ENCODE measurements around the gene OTUD4. TPM values are rescaled to one million over a fixed set of nuclear protein-coding genes. Genes with fewer than 3 reads are reported as not detected.
A peak's percentile ranks its signal among the peaks of the same experiment; 100 is the strongest.

Gene OTUD4
- total and polyA plus RNA-seq, 9 of the 15 experiments (the other 6 are each of a cell fraction or from before 2014, with no cell fraction given) = 4.2 to 29.0 (median 24.8) TPM

GRCh38 chr4:145180298-145181090, at the start of gene OTUD4 (continued):
- TF ChIP-seq SP2 (IDR thresholded peaks at IDR 0.05; ENCODE audit: extremely low read depth, low read depth, low read length, poor library complexity, severe bottlenecking) (no peak), RERE (CRISPR knock-in tag; IDR thresholded peaks at IDR 0.05; ENCODE audit: borderline replicate concordance) (no peak), SMARCC2 (IDR thresholded peaks at IDR 0.05; ENCODE audit: low read depth) (no peak), DLX4 (CRISPR knock-in tag; IDR thresholded peaks at IDR 0.05) (no peak), MYC (IDR thresholded peaks at IDR 0.05; ENCODE audit: low read depth, low read length) (0 out of 2 replicates have a peak, but pooled peaks have one; percentile 25), MYC (CRISPR knock-in tag; IDR thresholded peaks at IDR 0.05; ENCODE audit: borderline replicate concordance, low read depth) (peak; percentile 84; the same call in 1 of the 2 replicates), ELK1 (CRISPR knock-in tag; IDR thresholded peaks at IDR 0.05) (no peak), NCOA1 (IDR thresholded peaks at IDR 0.05; ENCODE audit: low read depth) (no peak), ZNF589 (CRISPR knock-in tag; IDR thresholded peaks at IDR 0.05; ENCODE audit: low read depth) (no peak), GATAD2A (IDR thresholded peaks at IDR 0.05) (no peak), ELF2 (CRISPR knock-in tag; IDR thresholded peaks at IDR 0.05) (no peak), ZHX1 (conservative IDR thresholded peaks at IDR 0.05; ENCODE audit: low read length) (no peak), NFE2L1 (tag; IDR thresholded peaks at IDR 0.05; ENCODE audit: borderline replicate concordance, low read depth) (no peak)
- TF ChIP-seq, protein P1, sequence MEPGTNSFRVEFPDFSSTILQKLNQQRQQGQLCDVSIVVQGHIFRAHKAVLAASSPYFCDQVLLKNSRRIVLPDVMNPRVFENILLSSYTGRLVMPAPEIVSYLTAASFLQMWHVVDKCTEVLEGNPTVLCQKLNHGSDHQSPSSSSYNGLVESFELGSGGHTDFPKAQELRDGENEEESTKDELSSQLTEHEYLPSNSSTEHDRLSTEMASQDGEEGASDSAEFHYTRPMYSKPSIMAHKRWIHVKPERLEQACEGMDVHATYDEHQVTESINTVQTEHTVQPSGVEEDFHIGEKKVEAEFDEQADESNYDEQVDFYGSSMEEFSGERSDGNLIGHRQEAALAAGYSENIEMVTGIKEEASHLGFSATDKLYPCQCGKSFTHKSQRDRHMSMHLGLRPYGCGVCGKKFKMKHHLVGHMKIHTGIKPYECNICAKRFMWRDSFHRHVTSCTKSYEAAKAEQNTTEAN (CRISPR knock-in tag; IDR thresholded peaks at IDR 0.05) = no peak

Data from K562 (cell line).